MCF 10A (cell line): ENCODE data around the gene FKBP5. TPM values are rescaled to one million over a fixed set of nuclear protein-coding genes. Genes with fewer than 3 reads are reported as not detected.
A peak's percentile ranks its signal among the peaks of the same experiment; 100 is the strongest.

Experiments
- BruUV-seq: library from RNA; stranded (reverse); fragments of 400-500 nt; replicated peaks from 2 replicates; lab custom pipeline; 2021; lab: Mats Ljungman, UMichigan
- CTCF ChIA-PET: fragments of 300-600 bp; sonication (Branson Sonifier 250); formaldehyde crosslinking; extraction: SDS; loops from one replicate; lab custom pipeline; 2021; ENCODE audit warnings: antibody characterized with exemption, inconsistent platforms; lab: Yijun Ruan, JAX
- POLR2A ChIA-PET: fragments of 300-600, 350-650 bp; sonication (Branson Sonifier 250); formaldehyde crosslinking; extraction: SDS; loops from one replicate; lab custom pipeline; 2020; ENCODE audit warnings: antibody characterized with exemption, inconsistent platforms; lab: Yijun Ruan, JAX
- DNase-seq: peaks from one replicate; pipeline ENCODE4 v3.0.0-alpha.2; 2018; ENCODE audit not compliant: unreplicated experiment
- H3K27ac Mint-ChIP-seq: one replicate; pipeline ENCODE4 v1.8.0; 2022; ENCODE audit warnings: mild to moderate bottlenecking, low read depth, mixed read lengths; ENCODE audit not compliant: unreplicated experiment
- H3K27me3 Mint-ChIP-seq: one replicate; pipeline ENCODE4 v1.8.0; 2022; ENCODE audit warnings: mixed read lengths; ENCODE audit not compliant: insufficient read depth, unreplicated experiment
- H3K36me3 Mint-ChIP-seq: one replicate; pipeline ENCODE4 v1.8.0; 2022; ENCODE audit warnings: mild to moderate bottlenecking, moderate library complexity, mixed read lengths; ENCODE audit not compliant: insufficient read depth, unreplicated experiment
- H3K4me1 Mint-ChIP-seq: one replicate; pipeline ENCODE4 v1.8.0; 2022; ENCODE audit warnings: mixed read lengths; ENCODE audit not compliant: insufficient read depth, unreplicated experiment
- H3K4me3 Mint-ChIP-seq: one replicate; pipeline ENCODE4 v1.8.0; 2022; ENCODE audit warnings: mild to moderate bottlenecking, moderate library complexity, mixed read lengths; ENCODE audit not compliant: unreplicated experiment
- H3K9me3 Mint-ChIP-seq: one replicate; pipeline ENCODE4 v1.8.0; 2022; ENCODE audit warnings: mixed read lengths; ENCODE audit not compliant: unreplicated experiment
- intact Hi-C: fragments of 100-400 bp; cut with micrococcal nuclease; formaldehyde crosslinking; loops from 2 replicates; pipeline ENCODE4 v1.14.1; 2022
- total RNA-seq: library from RNA; stranded (reverse); gene quantifications from 2 replicates; pipeline ENCODE4 v1.2.3, GENCODE V29; 2022
- TF ChIP-seq, protein P1 (sequence below): fragments of 200-600 bp; IDR thresholded peaks from one replicate; pipeline ENCODE4 v1.8.0; 2022; ENCODE audit warnings: antibody characterized with exemption, mild to moderate bottlenecking; ENCODE audit not compliant: unreplicated experiment

The FKBP5 gene
- total RNA-seq, 1 experiment from 2014 or later = 387 TPM

GRCh38 chr6:35729722-35730121 lies 41.0 kb upstream of the FKBP5 start:
- Mint-ChIP-seq H3K4me3 (no peak overlapping the region), H3K36me3 (peaks cover 5% of the 10 kb centered on the region), H3K4me1 (peaks cover 61% of the 10 kb centered on the region), H3K27ac (peak overlapping the region; percentile 89), H3K27me3 (no peaks in the 10 kb centered on the region), H3K9me3 (no peaks in the 10 kb centered on the region)
- no peak for DNase-seq
- TF ChIP-seq, protein P1, sequence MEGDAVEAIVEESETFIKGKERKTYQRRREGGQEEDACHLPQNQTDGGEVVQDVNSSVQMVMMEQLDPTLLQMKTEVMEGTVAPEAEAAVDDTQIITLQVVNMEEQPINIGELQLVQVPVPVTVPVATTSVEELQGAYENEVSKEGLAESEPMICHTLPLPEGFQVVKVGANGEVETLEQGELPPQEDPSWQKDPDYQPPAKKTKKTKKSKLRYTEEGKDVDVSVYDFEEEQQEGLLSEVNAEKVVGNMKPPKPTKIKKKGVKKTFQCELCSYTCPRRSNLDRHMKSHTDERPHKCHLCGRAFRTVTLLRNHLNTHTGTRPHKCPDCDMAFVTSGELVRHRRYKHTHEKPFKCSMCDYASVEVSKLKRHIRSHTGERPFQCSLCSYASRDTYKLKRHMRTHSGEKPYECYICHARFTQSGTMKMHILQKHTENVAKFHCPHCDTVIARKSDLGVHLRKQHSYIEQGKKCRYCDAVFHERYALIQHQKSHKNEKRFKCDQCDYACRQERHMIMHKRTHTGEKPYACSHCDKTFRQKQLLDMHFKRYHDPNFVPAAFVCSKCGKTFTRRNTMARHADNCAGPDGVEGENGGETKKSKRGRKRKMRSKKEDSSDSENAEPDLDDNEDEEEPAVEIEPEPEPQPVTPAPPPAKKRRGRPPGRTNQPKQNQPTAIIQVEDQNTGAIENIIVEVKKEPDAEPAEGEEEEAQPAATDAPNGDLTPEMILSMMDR = no peak
- CTCF ChIA-PET = interaction anchor here (0.9 to 1.2 kb wide), 2 partner anchors 43 to 49 kb away, joined by 4 read pairs; no protein-coding TSS in a partner anchor
- no TSS peak for BruUV-seq
- POLR2A ChIA-PET = interaction anchor here (0.6 to 17.8 kb wide), 8 partner anchors 16 to 128 kb away, joined by 3 to 1351 read pairs (median 42); partner anchors contain the start of gene FKBP5
- intact Hi-C loops = loop anchor here (10.0 kb wide), 1 partner anchor 225 kb away; no protein-coding TSS in a partner anchor

- BruUV-seq = no TSS peak
- intact Hi-C loops = loop anchor here (1.0 kb wide), 1 partner anchor 41 kb away; the partner anchor contains the start of gene FKBP5
- TF ChIP-seq, protein P1 = no peak
- ChIA-PET POLR2A (interaction anchor here (0.6 to 17.8 kb wide), 26 partner anchors 8 to 947 kb away, joined by 3 to 1351 read pairs (median 6); partner anchors contain the start of genes ARMC12 and FKBP5), CTCF (interaction anchor here (1.2 to 2.2 kb wide), 3 partner anchors 39 to 127 kb away, joined by 3 to 11 read pairs (median 4); partner anchors contain the start of gene FKBP5)
- Mint-ChIP-seq H3K27ac (peak overlapping the region; percentile 89), H3K36me3 (peaks cover 5% of the 10 kb centered on the region), H3K4me3 (peak overlapping the region; percentile 77), H3K27me3 (no peaks in the 10 kb centered on the region), H3K4me1 (peaks cover 63% of the 10 kb centered on the region), H3K9me3 (no peaks in the 10 kb centered on the region)
- peak; percentile 95 for DNase-seq
These were observed 40.3 kb upstream of the FKBP5 start for GRCh38 chr6:35728683-35729678.

DNA sequence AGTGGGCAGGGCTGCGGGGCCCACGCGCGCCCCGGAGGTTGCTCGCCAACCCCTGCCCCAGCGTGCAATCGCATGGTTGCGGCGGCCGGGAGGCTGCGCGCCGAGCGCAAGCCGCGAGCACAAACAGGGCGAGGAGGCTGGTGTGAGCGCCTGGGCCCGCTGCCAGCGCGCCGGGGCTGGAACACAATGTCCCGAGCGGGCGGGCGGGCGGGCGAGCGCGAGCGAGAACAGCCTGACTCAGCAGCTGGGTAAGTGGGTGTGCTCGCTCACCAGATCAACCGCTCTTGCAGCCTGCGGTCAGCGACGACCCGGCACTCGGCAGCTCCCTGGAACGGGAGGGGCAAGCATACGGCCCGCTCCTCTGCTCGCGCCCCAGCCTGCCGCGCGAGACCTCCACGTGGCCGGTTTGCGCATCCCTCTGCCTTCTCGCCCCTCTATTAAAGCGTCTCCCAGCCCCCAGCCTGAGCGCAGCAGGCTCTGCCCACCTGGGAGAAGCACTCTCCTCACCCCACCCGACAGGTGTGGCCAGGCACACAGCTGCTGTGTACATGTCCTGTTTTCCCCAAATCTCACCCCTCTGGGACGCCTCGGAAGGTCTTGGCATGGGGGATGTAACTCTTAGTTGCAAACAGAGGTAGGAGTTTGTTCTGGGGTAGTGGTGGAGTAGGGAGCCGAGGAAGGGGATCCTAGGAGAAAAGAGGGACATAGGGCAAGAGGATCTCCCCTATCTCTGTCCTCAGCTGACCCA lies 39.4 kb upstream of the FKBP5 start:
- TF ChIP-seq, protein P1 = no peak
- intact Hi-C loops = loop anchor here (1.0 kb wide), 1 partner anchor 40 kb away; the partner anchor contains the start of gene FKBP5
- H3K9me3 Mint-ChIP-seq = no peaks in the 10 kb centered on the region
- BruUV-seq = TSS peak; percentile 24
- peak overlapping the region; percentile 77 for H3K4me3 Mint-ChIP-seq
- ChIA-PET POLR2A (interaction anchor here (0.6 to 17.8 kb wide), 29 partner anchors 8 to 950 kb away, joined by 3 to 1351 read pairs (median 6); partner anchors contain the start of genes ARMC12, CDKN1A, FKBP5 and SRPK1), CTCF (interaction anchor here (0.6 to 4.2 kb wide), 8 partner anchors 9 to 126 kb away, joined by 3 to 18 read pairs (median 4); partner anchors contain the start of genes ARMC12 and FKBP5)
- H3K27me3 Mint-ChIP-seq = no peaks in the 10 kb centered on the region
- H3K27ac Mint-ChIP-seq = peak overlapping the region; percentile 89
- peak; percentile 96 for DNase-seq
- H3K4me1 Mint-ChIP-seq = peaks cover 64% of the 10 kb centered on the region
- H3K36me3 Mint-ChIP-seq = peaks cover 5% of the 10 kb centered on the region
